Natural killer cell (primary cell): ENCODE measurements around the gene SH3PXD2A. TPM values are rescaled to one million over a fixed set of nuclear protein-coding genes. Genes with fewer than 3 reads are reported as not detected.
"Not testable (repeated sequence)": the region's sequence is repeated elsewhere in the genome, so short reads cannot be mapped to it uniquely, and the experiment has no call there.

Source experiments
- ATAC-seq, 3 donors: fragments of 150-1000 bp in 2 of 3; fragments of 200-7000 bp in 1 of 3; cut with Tn5 transposase; 1 replicate in 1 of 3; 2 replicates in 2 of 3; pipeline ENCODE4 v1.10.0; 2021; ENCODE audit warnings: mild to moderate bottlenecking in 2 of 3, moderate library complexity in 2 of 3
- DNase-seq, 2 donors: peaks; one replicate each; pipeline versions ENCODE4 v3.0.0 to v3.0.0-alpha.2; 2013 to 2021; ENCODE audit warnings: mixed read lengths in 1 of 2
- H3K27ac ChIP-seq: one replicate; pipeline ENCODE4 v1.5.1; 2013; ENCODE audit warnings: mild to moderate bottlenecking, low read length
- H3K27me3 ChIP-seq: one replicate; pipeline ENCODE4 v1.6.1; 2013; ENCODE audit warnings: low read length; ENCODE audit not compliant: control insufficient read depth, insufficient read depth
- H3K36me3 ChIP-seq: one replicate; pipeline ENCODE4 v1.6.1; 2013; ENCODE audit warnings: low read length; ENCODE audit not compliant: control insufficient read depth, insufficient read depth
- H3K4me1 ChIP-seq: one replicate; pipeline ENCODE4 v1.6.1; 2013; ENCODE audit warnings: low read length; ENCODE audit not compliant: control insufficient read depth, insufficient read depth
- H3K4me3 ChIP-seq: one replicate; pipeline ENCODE4 v1.5.1; 2013; ENCODE audit warnings: low read length
- H3K9me3 ChIP-seq: one replicate; pipeline ENCODE4 v1.6.1; 2013; ENCODE audit warnings: low read length; ENCODE audit not compliant: control insufficient read depth, insufficient read depth
- H3K27ac Mint-ChIP-seq, 2 donors: one replicate each; pipeline ENCODE4 v1.8.0; 2022; ENCODE audit warnings: mild to moderate bottlenecking in 2 of 2, mixed read lengths in 2 of 2, moderate library complexity in 1 of 2
- H3K27me3 Mint-ChIP-seq, 2 donors: one replicate each; pipeline ENCODE4 v1.8.0; 2022; ENCODE audit warnings: low read depth in 2 of 2, mixed read lengths in 2 of 2
- H3K36me3 Mint-ChIP-seq: one replicate; pipeline ENCODE4 v1.8.0; 2022; ENCODE audit warnings: mixed read lengths
- H3K4me1 Mint-ChIP-seq, 2 donors: one replicate each; pipeline ENCODE4 v1.8.0; 2022; ENCODE audit warnings: mixed read lengths in 2 of 2
- H3K4me3 Mint-ChIP-seq: one replicate; pipeline ENCODE4 v1.8.0; 2022; ENCODE audit warnings: mild to moderate bottlenecking, moderate library complexity, mixed read lengths
- H3K9me3 Mint-ChIP-seq, 2 donors: one replicate each; pipeline ENCODE4 v1.8.0; 2022; ENCODE audit warnings: mixed read lengths in 2 of 2
- CTCF ChIP-seq: fragments of 200-600 bp; IDR thresholded peaks from one replicate; pipeline ENCODE4 v1.8.0; 2022; ENCODE audit warnings: antibody characterized with exemption
- WGBS: methylation state at CpG from one replicate; pipeline ENCODE4 v1.1.7; 2013; ENCODE audit warnings: missing lambda C conversion rate; ENCODE audit not compliant: insufficient coverage; 5-methylcytosine and 5-hydroxymethylcytosine counted together
- intact Hi-C: fragments of 100-400 bp; cut with micrococcal nuclease; formaldehyde crosslinking; loops from one replicate; pipeline ENCODE4 v1.14.2; 2022
- total RNA-seq, 4 donors: library from RNA; stranded (reverse); fragments of 120-200 nt in 1 of 4; gene quantifications; one replicate each; pipeline versions ENCODE4 v1.2.3 to v1.2.4, GENCODE V29; 2013 to 2022

The SH3PXD2A gene
- total RNA-seq, 3 donors from 2014 or later (not counting 1 experiment from before 2014, with no cell fraction given), result 3.3 to 7.0 (median 4.9) TPM

- intact Hi-C loops, result no loop called here
- H3K27ac ChIP-seq, result no peak overlapping the region
These were observed 192.1 kb downstream of the SH3PXD2A start for GRCh38 chr10:103663236-103663635.

GRCh38 chr10:103662704-103663103 lies 192.7 kb downstream of the SH3PXD2A start:
- H3K27ac ChIP-seq, H3K36me3 ChIP-seq, H3K9me3 Mint-ChIP-seq, H3K4me3 ChIP-seq, intact Hi-C loops, ATAC-seq, H3K9me3 ChIP-seq, DNase-seq, H3K27me3 ChIP-seq, H3K4me3 Mint-ChIP-seq, H3K27me3 Mint-ChIP-seq, H3K36me3 Mint-ChIP-seq: not testable (repeated sequence)
- Mint-ChIP-seq H3K4me1 (peaks cover 23 to 27% of the 10 kb centered on the region in 2 donors), H3K27ac (peak overlapping the region in 1 of 2 donors; percentile 76)
- H3K4me1 ChIP-seq, result peaks cover 24% of the 10 kb centered on the region
- over 99% methylated on average over 3 of the region's 3 CpGs for WGBS

More at GRCh38 chr10:103663236-103663635, 192.1 kb downstream of the SH3PXD2A start:
- 84% methylated on average over 3 of the region's 3 CpGs for WGBS
- Mint-ChIP-seq H3K4me1 (peaks cover 24 to 28% of the 10 kb centered on the region in 2 donors), H3K9me3 (no peaks in the 10 kb centered on the region), H3K27ac (peak overlapping the region; percentile 61 to 76), H3K4me3 (peak overlapping the region; percentile 59), H3K36me3 (no peaks in the 10 kb centered on the region), H3K27me3 (no peaks in the 10 kb centered on the region)
- no peak overlapping the region for H3K4me3 ChIP-seq
- DNase-seq, result no peak
- H3K9me3 ChIP-seq, result no peaks in the 10 kb centered on the region
- no peaks in the 10 kb centered on the region for H3K27me3 ChIP-seq
- ATAC-seq, result no peak
- TF ChIP-seq CTCF, result no peak
- H3K36me3 ChIP-seq, result no peaks in the 10 kb centered on the region
- peaks cover 25% of the 10 kb centered on the region for H3K4me1 ChIP-seq

GRCh38 chr10:103661198-103661950 lies 194.0 kb downstream of the SH3PXD2A start:
- intact Hi-C loops, result no loop called here
- peaks cover 23 to 25% of the 10 kb centered on the region in 2 donors for H3K4me1 Mint-ChIP-seq
- TF ChIP-seq CTCF, result no peak
- DNase-seq (peak in 1 of 2 donors; percentile 76), ATAC-seq (peak; percentile 60 to 76 (median 69))
- Histone ChIP-seq H3K36me3 (no peaks in the 10 kb centered on the region), H3K27ac (peak overlapping the region; percentile 68), H3K27me3 (no peaks in the 10 kb centered on the region), H3K9me3 (no peaks in the 10 kb centered on the region), H3K4me1 (peaks cover 24% of the 10 kb centered on the region), H3K4me3 (peak overlapping the region; percentile 15)
- WGBS, result 71% methylated on average over 48 of the region's 48 CpGs
- H3K4me3 Mint-ChIP-seq, result peak overlapping the region; percentile 95
- peak overlapping the region; percentile 85 to 94 for H3K27ac Mint-ChIP-seq
- H3K27me3 Mint-ChIP-seq, result no peaks in the 10 kb centered on the region
- H3K9me3 Mint-ChIP-seq, result peaks cover 0 to 3% of the 10 kb centered on the region in 2 donors
- H3K36me3 Mint-ChIP-seq, result no peaks in the 10 kb centered on the region

GRCh38 chr10:103660364-103661197 lies 194.8 kb downstream of the SH3PXD2A start:
- peak overlapping the region; percentile 85 to 94 for H3K27ac Mint-ChIP-seq

More at GRCh38 chr10:103660364-103661197, 194.8 kb downstream of the SH3PXD2A start:
- DNase-seq (peak in 1 of 2 donors; percentile 22), ATAC-seq (peak; percentile 16 to 23 (median 22))
- no peak for TF ChIP-seq CTCF
- peak overlapping the region; percentile 86 for H3K4me3 ChIP-seq
- H3K27ac ChIP-seq, result peak overlapping the region; percentile 81
- Mint-ChIP-seq H3K4me3 (peak overlapping the region; percentile 95), H3K27me3 (no peaks in the 10 kb centered on the region), H3K9me3 (peaks cover 0 to 3% of the 10 kb centered on the region in 2 donors), H3K36me3 (no peaks in the 10 kb centered on the region), H3K4me1 (peaks cover 20 to 23% of the 10 kb centered on the region in 2 donors)
- no peaks in the 10 kb centered on the region for H3K27me3 ChIP-seq
- no peaks in the 10 kb centered on the region for H3K9me3 ChIP-seq
- peaks cover 24% of the 10 kb centered on the region for H3K4me1 ChIP-seq
- H3K36me3 ChIP-seq, result no peaks in the 10 kb centered on the region
- intact Hi-C loops, result no loop called here
- WGBS, result 32% methylated on average over 42 of the region's 42 CpGs
